HG03196 (cell line): ENCODE results near the gene FAM216B.

Source experiments
- ATAC-seq: cut with Tn5 transposase; IDR thresholded peaks from one replicate; pipeline ENCODE4 v1.9.1; 2021; ENCODE audit not compliant: unreplicated experiment

The FAM216B gene

GRCh38 chr13:42821437-42821836 lies 40.1 kb downstream of the FAM216B start:
- ATAC-seq, result no peak

- ATAC-seq, result no peak
Measured at GRCh38 chr13:42832341-42833096, 51.1 kb downstream of the FAM216B start.

- ATAC-seq, result no peak
Measured at GRCh38 chr13:42834946-42835345, 53.6 kb downstream of the FAM216B start.

GRCh38 chr13:42836930-42837690 lies 55.7 kb downstream of the FAM216B start:
- ATAC-seq, result no peak
